ENCODE data around the gene PSMD11.

DNA sequence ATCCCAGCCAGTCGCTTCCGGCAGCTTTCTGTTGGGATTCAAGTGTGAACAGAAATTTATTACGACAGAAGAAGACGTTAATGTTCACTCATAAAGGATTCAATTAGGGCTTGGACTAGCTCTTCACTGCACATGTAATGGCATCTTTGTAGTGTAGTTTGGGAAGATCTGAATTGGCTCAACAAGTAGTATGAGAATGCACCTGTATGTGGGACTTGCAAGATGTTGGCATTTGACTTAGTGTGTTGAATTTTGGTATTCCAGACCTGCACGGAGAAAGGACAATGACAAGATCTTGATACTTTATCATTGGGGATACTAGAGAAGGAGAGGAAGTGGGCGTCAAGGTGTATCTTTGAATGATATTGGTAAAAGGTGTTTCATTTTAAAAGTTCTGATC, 1.2 kb downstream of the PSMD11 start:
- no peak for TF ChIP-seq POLR2A (IDR thresholded peaks at IDR 0.05)
- no peak for TF ChIP-seq CTCF (IDR thresholded peaks at IDR 0.05)

All from lower leg skin (tissue), 3 donors.